Activated T-cell treated with anti-CD3 and anti-CD28 coated beads, Interleukin-2, amount 50 U/mL, for 72 hours (primary cell): ENCODE measurements around the gene ESPN. TPM values are rescaled to one million over a fixed set of nuclear protein-coding genes. Genes with fewer than 3 reads are reported as not detected.

Experiments used
- ATAC-seq, 2 donors: fragments of 150-1000 bp; cut with Tn5 transposase; replicated peaks in 1 of 2; 2 replicates each; pipeline ENCODE4 v1.10.0; 2021; ENCODE audit warnings: moderate library complexity in 2 of 2, mild to moderate bottlenecking in 1 of 2
- DNase-seq, 2 donors: peaks; one replicate each; pipeline ENCODE4 v3.0.0; 2021 to 2022; ENCODE audit warnings: mixed read lengths in 1 of 2
- H3K27ac Mint-ChIP-seq: one replicate; pipeline ENCODE4 v1.8.0; 2022; ENCODE audit warnings: mild to moderate bottlenecking, moderate library complexity, mixed read lengths
- H3K27me3 Mint-ChIP-seq: one replicate; pipeline ENCODE4 v1.8.0; 2022; ENCODE audit warnings: low read depth, mixed read lengths
- H3K36me3 Mint-ChIP-seq, 2 donors: one replicate each; pipeline ENCODE4 v1.8.0; 2022; ENCODE audit warnings: mixed read lengths in 2 of 2, mild to moderate bottlenecking in 1 of 2; ENCODE audit not compliant: insufficient read depth in 2 of 2
- H3K4me1 Mint-ChIP-seq: one replicate; pipeline ENCODE4 v1.8.0; 2022; ENCODE audit warnings: low read depth, mixed read lengths
- H3K4me3 Mint-ChIP-seq, 2 donors: one replicate each; pipeline ENCODE4 v1.8.0; 2022; ENCODE audit warnings: mild to moderate bottlenecking in 2 of 2, mixed read lengths in 2 of 2, moderate library complexity in 2 of 2
- H3K9me3 Mint-ChIP-seq, 2 donors: one replicate each; pipeline ENCODE4 v1.8.0; 2022; ENCODE audit warnings: mixed read lengths in 2 of 2
- total RNA-seq, 2 donors: library from RNA; stranded (reverse); gene quantifications; one replicate each; pipeline ENCODE4 v1.2.3, GENCODE V29; 2022

The ESPN gene
- total RNA-seq, 2 donors from 2014 or later = 1.3 to 2.0 TPM

GRCh38 chr1:6462412-6463119, 38.0 kb downstream of the ESPN start:
- Mint-ChIP-seq H3K4me3 (peak overlapping the region; percentile 49 to 71), H3K27ac (peak overlapping the region; percentile 78), H3K36me3 (peaks cover 10 to 14% of the 10 kb centered on the region in 2 donors), H3K4me1 (peaks cover 58% of the 10 kb centered on the region), H3K27me3 (no peaks in the 10 kb centered on the region), H3K9me3 (no peaks in the 10 kb centered on the region)
- ATAC-seq (no peak), DNase-seq (no peak)

GRCh38 chr1:6463120-6463412, 38.5 kb downstream of the ESPN start:
- Mint-ChIP-seq H3K4me3 (peak overlapping the region; percentile 18 to 44), H3K4me1 (peaks cover 58% of the 10 kb centered on the region), H3K27ac (peak overlapping the region; percentile 17), H3K9me3 (no peaks in the 10 kb centered on the region), H3K36me3 (peaks cover 10 to 14% of the 10 kb centered on the region in 2 donors), H3K27me3 (no peaks in the 10 kb centered on the region)
- ATAC-seq (no peak), DNase-seq (no peak)

- peaks cover 10 to 14% of the 10 kb centered on the region in 2 donors for H3K36me3 Mint-ChIP-seq
- no peaks in the 10 kb centered on the region for H3K27me3 Mint-ChIP-seq
- peak in 1 of 2 donors; percentile 27 for ATAC-seq
- peak; percentile 54 to 68 for DNase-seq
- peak overlapping the region; percentile 97 for H3K4me3 Mint-ChIP-seq
- peak overlapping the region; percentile 95 for H3K27ac Mint-ChIP-seq
- H3K9me3 Mint-ChIP-seq = no peaks in the 10 kb centered on the region
- H3K4me1 Mint-ChIP-seq = peaks cover 52% of the 10 kb centered on the region
Observed at GRCh38 chr1:6464514-6464836, 39.9 kb downstream of the ESPN start.

- Mint-ChIP-seq H3K27me3 (no peaks in the 10 kb centered on the region), H3K36me3 (peaks cover 10 to 14% of the 10 kb centered on the region in 2 donors), H3K4me3 (peak overlapping the region; percentile 97), H3K27ac (peak overlapping the region; percentile 95), H3K4me1 (peaks cover 47% of the 10 kb centered on the region), H3K9me3 (no peaks in the 10 kb centered on the region)
- ATAC-seq = no peak
- no peak for DNase-seq
Observed at GRCh38 chr1:6464915-6465314, 40.3 kb downstream of the ESPN start.

GRCh38 chr1:6465461-6466005, 41.0 kb downstream of the ESPN start:
- Mint-ChIP-seq H3K36me3 (peaks cover 10 to 14% of the 10 kb centered on the region in 2 donors), H3K27me3 (no peaks in the 10 kb centered on the region), H3K4me3 (peak overlapping the region; percentile 97), H3K9me3 (no peaks in the 10 kb centered on the region), H3K4me1 (peaks cover 41% of the 10 kb centered on the region), H3K27ac (peak overlapping the region; percentile 70)
- DNase-seq = peak; percentile 58 to 60
- peak; percentile 50 to 53 for ATAC-seq

- peak; percentile 78 to 79 for DNase-seq
- no peaks in the 10 kb centered on the region for H3K27me3 Mint-ChIP-seq
- peak within 1 kb of the TSS; percentile 70 for H3K27ac Mint-ChIP-seq
- H3K36me3 Mint-ChIP-seq = peaks cover 10 to 14% of the 10 kb centered on the region in 2 donors
- peak within 1 kb of the TSS; percentile 97 for H3K4me3 Mint-ChIP-seq
- ATAC-seq = peak; percentile 83 to 85
- no peaks in the 10 kb centered on the region for H3K9me3 Mint-ChIP-seq
- H3K4me1 Mint-ChIP-seq = peaks cover 36% of the 10 kb centered on the region
Observed at GRCh38 chr1:6466023-6466422, 41.4 kb downstream of the ESPN start, which contains the start of gene TNFRSF25. TNFRSF25 (minus strand) TSS chr1:6466173; CDS start chr1:6466107, 66 bp downstream.

GRCh38 chr1:6466751-6467150, 42.2 kb downstream of the ESPN start:
- H3K4me3 Mint-ChIP-seq = peak overlapping the region; percentile 97
- no peaks in the 10 kb centered on the region for H3K27me3 Mint-ChIP-seq
- no peak for DNase-seq
- H3K9me3 Mint-ChIP-seq = no peaks in the 10 kb centered on the region
- H3K4me1 Mint-ChIP-seq = peaks cover 31% of the 10 kb centered on the region
- H3K27ac Mint-ChIP-seq = no peak overlapping the region
- no peak for ATAC-seq
- peaks cover 10 to 14% of the 10 kb centered on the region in 2 donors for H3K36me3 Mint-ChIP-seq

GRCh38 chr1:6467224-6467623, 42.6 kb downstream of the ESPN start:
- Mint-ChIP-seq H3K9me3 (no peaks in the 10 kb centered on the region), H3K4me1 (peaks cover 26% of the 10 kb centered on the region), H3K4me3 (no peak overlapping the region), H3K36me3 (peaks cover 9 to 13% of the 10 kb centered on the region in 2 donors), H3K27ac (no peak overlapping the region), H3K27me3 (no peaks in the 10 kb centered on the region)
- ATAC-seq = no peak
- no peak for DNase-seq

- Mint-ChIP-seq H3K9me3 (no peaks in the 10 kb centered on the region), H3K36me3 (peaks cover 5 to 6% of the 10 kb centered on the region in 2 donors), H3K4me1 (peaks cover 18% of the 10 kb centered on the region), H3K27ac (no peak overlapping the region), H3K4me3 (no peak overlapping the region), H3K27me3 (no peaks in the 10 kb centered on the region)
- no peak for ATAC-seq
- DNase-seq = no peak
Observed at GRCh38 chr1:6467744-6468688, 43.4 kb downstream of the ESPN start.

- H3K9me3 Mint-ChIP-seq = no peaks in the 10 kb centered on the region
- DNase-seq = no peak
- peaks cover 9% of the 10 kb centered on the region for H3K4me1 Mint-ChIP-seq
- H3K27ac Mint-ChIP-seq = no peak overlapping the region
- no peaks in the 10 kb centered on the region for H3K27me3 Mint-ChIP-seq
- H3K36me3 Mint-ChIP-seq = peaks cover 3 to 4% of the 10 kb centered on the region in 2 donors
- no peak for ATAC-seq
- H3K4me3 Mint-ChIP-seq = no peak overlapping the region
Observed at GRCh38 chr1:6468729-6469461, 44.3 kb downstream of the ESPN start.

GRCh38 chr1:6470132-6471085, 45.8 kb downstream of the ESPN start:
- no peaks in the 10 kb centered on the region for H3K4me1 Mint-ChIP-seq
- H3K36me3 Mint-ChIP-seq = no peaks in the 10 kb centered on the region
- H3K9me3 Mint-ChIP-seq = no peaks in the 10 kb centered on the region
- H3K27me3 Mint-ChIP-seq = no peaks in the 10 kb centered on the region
- H3K27ac Mint-ChIP-seq = no peak overlapping the region
- DNase-seq (no peak), ATAC-seq (no peak)
- H3K4me3 Mint-ChIP-seq = no peak overlapping the region
